ENCODE results near the gene SLC22A23.

Gene SLC22A23

GRCh38 chr6:3403238-3404173 is 53.3 kb downstream of the SLC22A23 start:
- H3K4me3 ChIP-seq (ENCODE audit: low read length): no peak overlapping the region
- TF ChIP-seq CTCF (conservative IDR thresholded peaks at IDR 0.05; ENCODE audit: low read length): no peak
- DNase-seq (ENCODE audit: low read depth): no peak

GRCh38 chr6:3402310-3403237 is 54.3 kb downstream of the SLC22A23 start:
- no peak for TF ChIP-seq CTCF (conservative IDR thresholded peaks at IDR 0.05; ENCODE audit: low read length)
- no peak for DNase-seq (ENCODE audit: low read depth)
- no peak overlapping the region for H3K4me3 ChIP-seq (ENCODE audit: low read length)

DNA sequence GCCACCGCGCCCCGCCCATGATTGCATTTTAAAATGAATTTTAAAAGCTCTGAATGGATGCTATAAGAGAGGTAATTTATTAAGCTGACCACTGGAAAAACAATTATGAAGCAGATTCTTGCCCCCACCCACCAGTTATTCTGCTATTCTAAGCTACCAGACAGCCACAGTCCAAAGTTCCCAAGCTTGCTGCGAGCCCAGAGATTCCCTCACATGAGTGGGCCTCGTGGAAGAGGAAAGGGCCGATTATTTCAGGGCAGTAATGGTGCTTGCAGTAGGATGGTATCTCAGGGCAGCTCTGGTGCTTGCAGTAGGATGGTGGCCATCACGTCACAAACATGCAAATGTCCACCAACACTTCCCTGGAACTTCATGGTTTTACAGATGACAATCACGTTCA is 56.7 kb downstream of the SLC22A23 start:
- H3K4me3 ChIP-seq (ENCODE audit: low read length): no peak overlapping the region
- no peak for DNase-seq (ENCODE audit: low read depth)
- TF ChIP-seq CTCF (conservative IDR thresholded peaks at IDR 0.05; ENCODE audit: low read length): no peak

DNA sequence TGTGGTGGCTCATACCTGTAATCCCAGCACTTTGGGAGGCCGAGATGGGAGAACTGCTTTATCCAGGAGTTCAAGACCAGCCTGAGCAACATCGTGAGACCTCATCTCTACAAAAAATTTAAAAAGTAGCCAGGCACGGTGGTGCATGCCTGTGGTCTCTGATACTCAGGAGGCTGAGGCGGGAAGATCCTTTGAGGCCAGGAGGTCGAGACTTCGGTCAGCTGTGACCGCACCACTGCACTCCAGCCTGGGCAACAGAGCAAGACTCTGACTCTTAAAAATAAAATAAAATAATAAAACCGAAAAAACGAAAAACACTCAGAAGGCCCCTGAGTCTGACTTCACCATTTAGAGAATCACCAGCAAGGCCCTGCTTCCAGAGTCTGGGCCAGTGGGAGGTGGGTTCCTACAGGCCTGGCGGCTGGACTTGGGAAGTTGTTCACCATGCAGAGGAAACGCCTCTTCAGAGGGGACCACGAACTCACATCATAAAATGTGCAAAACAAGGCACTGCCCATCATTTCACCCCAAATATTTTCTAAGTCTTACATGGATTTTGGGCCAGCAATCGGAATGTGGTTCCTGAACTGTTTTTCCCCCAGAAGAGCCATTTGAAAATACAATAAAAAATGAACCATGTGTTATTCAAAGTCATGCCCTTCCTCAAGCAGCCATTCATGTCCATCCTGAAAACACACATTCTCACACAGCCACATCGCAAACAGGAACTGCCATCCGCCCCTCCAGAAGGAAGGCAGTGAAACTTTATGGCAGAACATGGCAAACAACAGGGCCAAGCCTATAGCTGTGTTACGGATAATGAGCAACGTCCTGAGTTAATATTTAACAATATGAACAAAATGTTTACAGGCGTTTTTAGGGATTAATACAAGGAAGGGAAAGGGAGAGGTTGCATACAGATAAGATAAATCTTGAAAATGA is 57.8 kb downstream of the SLC22A23 start:
- DNase-seq (ENCODE audit: low read depth): no peak
- H3K4me3 ChIP-seq (ENCODE audit: low read length): no peak overlapping the region
- no peak for TF ChIP-seq CTCF (conservative IDR thresholded peaks at IDR 0.05; ENCODE audit: low read length)

GRCh38 chr6:3398165-3398562 is 58.7 kb downstream of the SLC22A23 start:
- no peak for TF ChIP-seq CTCF (conservative IDR thresholded peaks at IDR 0.05; ENCODE audit: low read length)
- DNase-seq (ENCODE audit: low read depth): no peak

More at GRCh38 chr6:3398165-3398562, 58.7 kb downstream of the SLC22A23 start:
- H3K4me3 ChIP-seq (ENCODE audit: low read length): no peak overlapping the region
